Measurements from ENCODE around the gene CLNK. TPM values are rescaled to one million over a fixed set of nuclear protein-coding genes. Genes with fewer than 3 reads are reported as not detected.

CLNK gene
- total RNA-seq, 1 experiment from 2014 or later, result not detected

DNA sequence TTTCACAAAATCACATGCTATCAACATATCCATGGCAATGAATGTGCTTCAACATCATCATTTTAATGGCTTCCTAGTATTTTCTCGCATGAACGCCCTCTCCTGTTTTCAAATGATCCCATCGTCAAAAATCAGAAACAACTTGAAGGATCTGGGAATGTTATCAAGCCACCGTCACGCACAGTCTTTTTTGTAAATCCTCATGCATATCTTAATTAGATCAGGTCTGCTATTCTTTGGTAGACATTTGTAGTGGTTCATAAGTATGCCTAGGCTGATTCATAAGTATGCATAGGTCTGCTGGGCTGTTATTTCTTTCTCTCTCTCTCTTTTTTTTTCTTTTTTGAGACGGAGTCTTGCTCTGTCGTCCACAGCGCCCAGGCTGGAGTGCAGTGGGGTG lies 101.6 kb downstream of the CLNK start:
- TF ChIP-seq CTCF (conservative IDR thresholded peaks at IDR 0.05), result no peak
- H3K14ac ChIP-seq (ENCODE audit: insufficient read depth, low read length), result no peak overlapping the region
- DNase-seq, result no peak
- no peaks in the 10 kb centered on the region for H3K27me3 ChIP-seq (ENCODE audit: insufficient read depth, low read length)
- no peak overlapping the region for H3K4me2 ChIP-seq (ENCODE audit: insufficient read depth, insufficient read length, low read length)
- H3K9ac ChIP-seq (ENCODE audit: extremely low read depth, insufficient read length, low read length), result no peak overlapping the region
- no peak overlapping the region for H3K4me3 Mint-ChIP-seq
- H3K27me3 Mint-ChIP-seq (ENCODE audit: low read depth), result peaks cover 2% of the 10 kb centered on the region; the same call in 1 of the 2 replicates
- no peaks in the 10 kb centered on the region for H3K9me3 ChIP-seq (ENCODE audit: control insufficient read depth, low read depth, low read length)
- H3K79me1 ChIP-seq (ENCODE audit: insufficient read depth, low read depth, low read length, poor library complexity, severe bottlenecking), result no peaks in the 10 kb centered on the region
- H4K5ac ChIP-seq (ENCODE audit: insufficient read length, low read depth, low read length), result no peak overlapping the region
- no peak overlapping the region for H2BK5ac ChIP-seq (ENCODE audit: insufficient read length, low read length)
- H3K23me2 ChIP-seq (ENCODE audit: insufficient read length, low read depth, low read length, poor library complexity, severe bottlenecking), result no peaks in the 10 kb centered on the region
- H4K20me1 ChIP-seq (ENCODE audit: control insufficient read depth, insufficient read depth, insufficient read length), result no peaks in the 10 kb centered on the region
- no peak overlapping the region for H3K27ac ChIP-seq (ENCODE audit: insufficient read length, low read depth, low read length)
- H3K4me1 Mint-ChIP-seq, result peaks cover 15 to 17% of the 10 kb centered on the region in 2 experiments
- no peak overlapping the region for H2AFZ ChIP-seq (ENCODE audit: low read length)
- H3K18ac ChIP-seq (ENCODE audit: insufficient read length, low read depth, low read length), result no peak overlapping the region
- no peak overlapping the region for H3K27ac Mint-ChIP-seq
- H2BK12ac ChIP-seq (ENCODE audit: insufficient read length, low read depth, low read length), result no peak overlapping the region
- H2BK120ac ChIP-seq (ENCODE audit: low read depth, low read length, poor library complexity, severe bottlenecking), result no peak overlapping the region
- H2BK20ac ChIP-seq (ENCODE audit: low read depth, low read length, poor library complexity, severe bottlenecking), result no peak overlapping the region
- no peaks in the 10 kb centered on the region for H3K79me2 ChIP-seq (ENCODE audit: insufficient read depth, low read length)
- no peak overlapping the region for H4K8ac ChIP-seq (replicated peaks; ENCODE audit: insufficient read length, low read depth, low read length)
- no peaks in the 10 kb centered on the region for H3K9me3 Mint-ChIP-seq
- no CpG with 5 or more reads among the region's 8 CpGs for WGBS (ENCODE audit: extremely low coverage, insufficient read length, low lambda C conversion rate)
- no peak overlapping the region for H2BK15ac ChIP-seq (ENCODE audit: low read depth, low read length)
- H3K36me3 Mint-ChIP-seq (ENCODE audit: insufficient read depth in 1 of 3, low read depth in 3 of 3), result no peaks in the 10 kb centered on the region; a peak in 1 of 7 replicates
- no peak overlapping the region for H4K91ac ChIP-seq (ENCODE audit: insufficient read length, low read depth, low read length)
- H3T11ph ChIP-seq (ENCODE audit: low read length), result no peak overlapping the region
- no peaks in the 10 kb centered on the region; the same call in 1 of the 2 replicates for H3K4me1 ChIP-seq (ENCODE audit: insufficient read depth, low read length)
- no peak overlapping the region for H3K23ac ChIP-seq (ENCODE audit: insufficient read length, low read depth, low read length)
- H2AK5ac ChIP-seq (ENCODE audit: insufficient read length, low read length), result no peak overlapping the region
- H3K56ac ChIP-seq (ENCODE audit: insufficient read length, low read depth, low read length), result no peak overlapping the region
- H3K4ac ChIP-seq (ENCODE audit: low read depth, low read length), result no peak overlapping the region

All from H9 (cell line).